HL-60/S4 treated with phorbol 12-myristate 13-acetate at 8.2 ng/mL for 4 days and 3 days (cell line): ENCODE results near the gene BBOX1.
"Not testable (repeated sequence)": the region's sequence is repeated elsewhere in the genome, so short reads cannot be mapped to it uniquely, and the experiment has no call there.

Source experiments
- in situ Hi-C: fragments of 300-500 bp; cut with MboI; formaldehyde crosslinking; loops from 2 replicates; pipeline ENCODE4 v1.15.0; 2022; ENCODE audit warnings: low sequenced_read_pairs

The BBOX1 gene

GRCh38 chr11:27083241-27083640, 42.6 kb downstream of the BBOX1 start:
- in situ Hi-C loops, result no loop called here

- in situ Hi-C loops, result no loop called here
These were observed 43.2 kb downstream of the BBOX1 start for GRCh38 chr11:27083782-27084181.

- in situ Hi-C loops, result no loop called here
These were observed 43.9 kb downstream of the BBOX1 start for GRCh38 chr11:27084518-27084917.

- in situ Hi-C loops, result no loop called here
These were observed 44.5 kb downstream of the BBOX1 start for GRCh38 chr11:27085111-27085510.

GRCh38 chr11:27085605-27086004, 45.0 kb downstream of the BBOX1 start:
- in situ Hi-C loops, result no loop called here

GRCh38 chr11:27087432-27087831, 46.8 kb downstream of the BBOX1 start:
- in situ Hi-C loops, result no loop called here

- in situ Hi-C loops, result no loop called here
These were observed 47.7 kb downstream of the BBOX1 start for GRCh38 chr11:27088353-27088752.

- in situ Hi-C loops, result no loop called here
These were observed 49.1 kb downstream of the BBOX1 start for GRCh38 chr11:27089746-27090145.

- in situ Hi-C loops, result not testable (repeated sequence)
These were observed 49.8 kb downstream of the BBOX1 start for GRCh38 chr11:27090357-27090948.

- in situ Hi-C loops, result no loop called here
These were observed 53.5 kb downstream of the BBOX1 start for GRCh38 chr11:27094120-27094519.

- in situ Hi-C loops, result no loop called here
These were observed 54.4 kb downstream of the BBOX1 start for GRCh38 chr11:27095059-27095458.

GRCh38 chr11:27095887-27096286, 55.3 kb downstream of the BBOX1 start:
- in situ Hi-C loops, result no loop called here

- in situ Hi-C loops, result no loop called here
These were observed 56.9 kb downstream of the BBOX1 start for GRCh38 chr11:27097551-27097950.

- in situ Hi-C loops, result no loop called here
These were observed 59.9 kb downstream of the BBOX1 start for GRCh38 chr11:27100534-27100933.

- in situ Hi-C loops, result no loop called here
These were observed 66.9 kb downstream of the BBOX1 start for GRCh38 chr11:27107548-27107947.

GRCh38 chr11:27108809-27109208, 68.2 kb downstream of the BBOX1 start:
- in situ Hi-C loops, result no loop called here

- in situ Hi-C loops, result no loop called here
These were observed 71.3 kb downstream of the BBOX1 start for GRCh38 chr11:27111896-27112295.

- in situ Hi-C loops, result no loop called here
These were observed 72.3 kb downstream of the BBOX1 start for GRCh38 chr11:27112946-27113345.

GRCh38 chr11:27115051-27115650, 74.5 kb downstream of the BBOX1 start:
- in situ Hi-C loops, result no loop called here

GRCh38 chr11:27116684-27117083, 76.1 kb downstream of the BBOX1 start:
- in situ Hi-C loops, result no loop called here

- in situ Hi-C loops, result no loop called here
These were observed 77.8 kb downstream of the BBOX1 start for GRCh38 chr11:27118371-27118770.

- in situ Hi-C loops, result no loop called here
These were observed 78.3 kb downstream of the BBOX1 start for GRCh38 chr11:27118949-27119348.

- in situ Hi-C loops, result no loop called here
These were observed 78.8 kb downstream of the BBOX1 start for GRCh38 chr11:27119396-27119795.
